ENCODE measurements around the gene ARPP19. TPM values are rescaled to one million over a fixed set of nuclear protein-coding genes. Genes with fewer than 3 reads are reported as not detected.
A peak's percentile ranks its signal among the peaks of the same experiment; 100 is the strongest.

Gene ARPP19
- total and polyA plus RNA-seq, 9 of the 15 experiments (the other 6 are each of a cell fraction or from before 2014, with no cell fraction given) = 33.3 to 102 (median 60.5) TPM

- no peak for TF ChIP-seq ZHX1 (conservative IDR thresholded peaks at IDR 0.05; ENCODE audit: low read length)
- TF ChIP-seq YBX1 (IDR thresholded peaks at IDR 0.05) = no peak
- no peak for TF ChIP-seq MIER1 (IDR thresholded peaks at IDR 0.05; ENCODE audit: low read depth)
- TF ChIP-seq POU5F1 (IDR thresholded peaks at IDR 0.05; ENCODE audit: borderline replicate concordance, low read depth, low read length, partially characterized antibody) = no peak
- TF ChIP-seq RFX5 (IDR thresholded peaks at IDR 0.05; ENCODE audit: low read depth, low read length) = no peak
- TF ChIP-seq HIVEP1 (CRISPR knock-in tag; IDR thresholded peaks at IDR 0.05) = no peak
- TF ChIP-seq SAP30 (IDR thresholded peaks at IDR 0.05; ENCODE audit: borderline replicate concordance, insufficient read depth, low read depth, low read length, poor library complexity, severe bottlenecking) = no peak
- TF ChIP-seq CBFA2T3 (IDR thresholded peaks at IDR 0.05) = no peak
Measured at GRCh38 chr15:52559575-52559974, 9.3 kb downstream of the ARPP19 start (continued).

- Histone ChIP-seq H3K4me1 (replicated peaks in 1 of 2; ENCODE audit: control insufficient read depth in 2 of 2, insufficient read depth in 2 of 2, low read length in 2 of 2) (peaks cover 0 to 28% of the 10 kb centered on the region in 2 experiments; a peak in 3 of 5 replicates), H3K4me3 (no peak overlapping the region), H3K9ac (ENCODE audit: insufficient read depth in 1 of 2, low read depth in 2 of 2, low read length in 2 of 2) (no peak overlapping the region), H3K9me3 (replicated peaks; ENCODE audit: control insufficient read depth, insufficient read depth, low read depth, low read length) (peaks cover 4% of the 10 kb centered on the region; the same call in 1 of the 2 replicates), H3K27ac (ENCODE audit: extremely low read depth, low read depth, low read length) (no peak overlapping the region), H2AFZ (ENCODE audit: low read depth, low read length) (no peak overlapping the region), H3K36me3 (ENCODE audit: control insufficient read depth, insufficient read depth, low read length) (peaks cover 66% of the 10 kb centered on the region), H3K9me1 (ENCODE audit: control insufficient read depth, insufficient read depth, low read length) (no peaks in the 10 kb centered on the region), H3K27me3 (ENCODE audit: control insufficient read depth in 2 of 2, insufficient read depth in 2 of 2, low read length in 2 of 2) (no peaks in the 10 kb centered on the region), H4K20me1 (replicated peaks; ENCODE audit: control insufficient read depth, insufficient read depth, low read length) (peaks cover 13% of the 10 kb centered on the region; the same call in 1 of the 2 replicates), H3K4me2 (ENCODE audit: insufficient read depth, low read length) (peak overlapping the region; percentile 14; the same call in 1 of the 2 replicates), H3K79me2 (ENCODE audit: control insufficient read depth, insufficient read depth, low read length) (peaks cover 100% of the 10 kb centered on the region)
- FAIRE-seq (no peak), ATAC-seq (peak; percentile 25; the same call in 2 of the 3 replicates), DNase-seq (ENCODE audit: extremely low read depth in 1 of 4, low spot score in 3 of 4) (no peak)
- intact Hi-C loops (cut with micrococcal nuclease) = no loop called here
- 53% methylated on average over 6 of the region's 6 CpGs for WGBS (ENCODE audit: insufficient coverage, low coverage, missing lambda C conversion rate)
- in situ Hi-C loops (cut with MboI) = no loop called here
- ChIA-PET POLR2A (interaction anchor here (1.6 to 2.1 kb wide), 3 partner anchors 7 to 13 kb away, joined by 4 to 8 read pairs (median 7); no protein-coding TSS in a partner anchor), CTCF (ENCODE audit: low intra/inter-chr PET ratio) (no interaction called here)
- BruUV-seq (replicated peaks) = no TSS peak
- peak; percentile 61 for TF ChIP-seq ZNF280A (IDR thresholded peaks at IDR 0.05; ENCODE audit: low read depth, partially characterized antibody)
- TF ChIP-seq CHAMP1 (IDR thresholded peaks at IDR 0.05) = peak; percentile 42; the same call in 1 of the 2 replicates
- peak; percentile 90 for TF ChIP-seq TRIM28 (IDR thresholded peaks at IDR 0.05)
- peak; percentile 39; the same call in 1 of the 2 replicates for TF ChIP-seq ADNP (tag; IDR thresholded peaks at IDR 0.05)
- TF ChIP-seq HDAC1 (IDR thresholded peaks at IDR 0.05) = peak in 1 of 2 experiments; percentile 99; a peak in 2 of 4 replicates
- TF ChIP-seq CBX3 (IDR thresholded peaks at IDR 0.05; ENCODE audit: borderline replicate concordance in 1 of 2, low read length in 2 of 2) = peak in 1 of 2 experiments; percentile 89; a peak in 1 of 3 replicates
- TF ChIP-seq ZNF174 (CRISPR knock-in tag; IDR thresholded peaks at IDR 0.05) = no peak
Measured at GRCh38 chr15:52559022-52559421, 9.8 kb downstream of the ARPP19 start.
